ENCODE results near the gene GNAI1.

Gene GNAI1

DNA sequence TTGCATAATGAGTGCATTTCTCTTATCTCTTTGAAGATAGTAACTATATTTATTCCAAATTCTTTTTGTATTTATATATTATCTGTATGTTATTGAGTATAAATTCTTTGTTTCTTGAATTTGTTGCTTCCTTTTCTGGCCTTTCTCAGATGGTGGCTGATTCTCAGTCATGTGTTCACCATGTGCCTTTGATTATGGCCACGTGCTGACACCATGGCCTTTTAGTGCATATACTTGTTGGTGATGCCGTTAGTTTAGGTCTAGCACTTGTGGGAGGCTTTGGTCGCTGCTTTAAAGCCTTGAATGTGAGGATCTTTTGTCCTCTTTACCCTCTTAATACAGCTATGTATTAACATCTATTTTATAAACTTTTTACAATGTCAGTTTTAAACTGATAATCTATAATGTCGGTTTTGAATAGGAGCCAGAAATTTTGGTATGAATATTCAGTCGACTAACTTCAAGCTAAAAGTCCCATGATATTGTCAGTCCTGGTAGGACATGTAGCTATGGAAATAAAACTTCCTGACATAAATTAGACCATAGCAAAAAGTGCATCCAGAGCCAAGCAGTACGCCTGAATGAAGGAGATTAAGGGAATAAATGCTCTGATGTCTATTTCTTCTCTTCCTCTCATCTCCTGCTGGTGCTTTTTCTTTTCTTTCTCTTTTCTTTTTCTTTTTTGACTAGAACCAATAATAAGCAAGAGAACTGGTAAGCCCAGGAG is 130.3 kb downstream of the GNAI1 start:
- no peaks in the 10 kb centered on the region for H3K79me2 ChIP-seq (ENCODE audit: insufficient read depth, low read depth)
- H3K4me1 ChIP-seq (ENCODE audit: low read depth, poor library complexity, severe bottlenecking) = no peaks in the 10 kb centered on the region
- H3K4me2 ChIP-seq = no peak overlapping the region
- no peaks in the 10 kb centered on the region for H3K36me3 ChIP-seq (ENCODE audit: insufficient read depth)
- H2AFZ ChIP-seq (ENCODE audit: low read depth) = no peak overlapping the region
- H3K9ac ChIP-seq = no peak overlapping the region
- H3K4me3 ChIP-seq (IDR thresholded peaks at IDR 0.05; ENCODE audit: insufficient read depth, low read depth, low read length) = no peak overlapping the region
- TF ChIP-seq, protein P1, sequence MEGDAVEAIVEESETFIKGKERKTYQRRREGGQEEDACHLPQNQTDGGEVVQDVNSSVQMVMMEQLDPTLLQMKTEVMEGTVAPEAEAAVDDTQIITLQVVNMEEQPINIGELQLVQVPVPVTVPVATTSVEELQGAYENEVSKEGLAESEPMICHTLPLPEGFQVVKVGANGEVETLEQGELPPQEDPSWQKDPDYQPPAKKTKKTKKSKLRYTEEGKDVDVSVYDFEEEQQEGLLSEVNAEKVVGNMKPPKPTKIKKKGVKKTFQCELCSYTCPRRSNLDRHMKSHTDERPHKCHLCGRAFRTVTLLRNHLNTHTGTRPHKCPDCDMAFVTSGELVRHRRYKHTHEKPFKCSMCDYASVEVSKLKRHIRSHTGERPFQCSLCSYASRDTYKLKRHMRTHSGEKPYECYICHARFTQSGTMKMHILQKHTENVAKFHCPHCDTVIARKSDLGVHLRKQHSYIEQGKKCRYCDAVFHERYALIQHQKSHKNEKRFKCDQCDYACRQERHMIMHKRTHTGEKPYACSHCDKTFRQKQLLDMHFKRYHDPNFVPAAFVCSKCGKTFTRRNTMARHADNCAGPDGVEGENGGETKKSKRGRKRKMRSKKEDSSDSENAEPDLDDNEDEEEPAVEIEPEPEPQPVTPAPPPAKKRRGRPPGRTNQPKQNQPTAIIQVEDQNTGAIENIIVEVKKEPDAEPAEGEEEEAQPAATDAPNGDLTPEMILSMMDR (conservative IDR thresholded peaks at IDR 0.05; ENCODE audit: low read depth, low read length) = no peak
- no peaks in the 10 kb centered on the region for H4K20me1 ChIP-seq (ENCODE audit: insufficient read depth)
- no peak overlapping the region for H3K27ac ChIP-seq
- H3K27me3 ChIP-seq (ENCODE audit: insufficient read depth, low read depth) = no peaks in the 10 kb centered on the region

- Histone ChIP-seq H3K9ac (no peak overlapping the region), H4K20me1 (ENCODE audit: insufficient read depth) (no peaks in the 10 kb centered on the region), H3K4me3 (IDR thresholded peaks at IDR 0.05; ENCODE audit: insufficient read depth, low read depth, low read length) (no peak overlapping the region), H3K27ac (no peak overlapping the region), H2AFZ (ENCODE audit: low read depth) (no peak overlapping the region), H3K36me3 (ENCODE audit: insufficient read depth) (no peaks in the 10 kb centered on the region), H3K79me2 (ENCODE audit: insufficient read depth, low read depth) (no peaks in the 10 kb centered on the region), H3K4me2 (no peak overlapping the region), H3K4me1 (ENCODE audit: low read depth, poor library complexity, severe bottlenecking) (no peaks in the 10 kb centered on the region), H3K27me3 (ENCODE audit: insufficient read depth, low read depth) (no peaks in the 10 kb centered on the region)
- TF ChIP-seq, protein P1 (conservative IDR thresholded peaks at IDR 0.05; ENCODE audit: low read depth, low read length) = no peak
Measured at GRCh38 chr7:80272560-80273239, 138.1 kb downstream of the GNAI1 start.

DNA sequence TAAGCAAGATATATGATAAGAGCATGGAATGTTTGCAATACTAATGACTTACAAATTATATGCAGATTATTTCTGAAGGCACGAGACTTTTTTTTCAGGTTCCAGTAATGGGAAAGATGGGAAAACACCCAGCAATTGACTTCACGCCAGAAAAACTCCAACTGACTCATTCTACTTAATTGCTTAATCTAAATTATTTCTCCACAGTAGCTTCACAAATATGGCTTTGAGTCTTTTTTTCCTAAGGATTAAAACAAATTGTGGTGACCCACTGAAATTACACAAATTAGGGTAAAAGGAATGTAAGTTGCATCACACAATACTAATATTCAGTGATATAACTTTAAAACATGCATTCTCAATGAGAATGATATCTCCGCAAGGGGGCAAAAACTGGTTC is 138.7 kb downstream of the GNAI1 start:
- Histone ChIP-seq H4K20me1 (ENCODE audit: insufficient read depth) (no peaks in the 10 kb centered on the region), H2AFZ (ENCODE audit: low read depth) (no peak overlapping the region), H3K4me3 (IDR thresholded peaks at IDR 0.05; ENCODE audit: insufficient read depth, low read depth, low read length) (no peak overlapping the region), H3K4me1 (ENCODE audit: low read depth, poor library complexity, severe bottlenecking) (no peaks in the 10 kb centered on the region), H3K9ac (no peak overlapping the region), H3K4me2 (no peak overlapping the region), H3K79me2 (ENCODE audit: insufficient read depth, low read depth) (no peaks in the 10 kb centered on the region), H3K36me3 (ENCODE audit: insufficient read depth) (no peaks in the 10 kb centered on the region), H3K27me3 (ENCODE audit: insufficient read depth, low read depth) (no peaks in the 10 kb centered on the region), H3K27ac (no peak overlapping the region)
- TF ChIP-seq, protein P1 (conservative IDR thresholded peaks at IDR 0.05; ENCODE audit: low read depth, low read length) = no peak

- H2AFZ ChIP-seq (ENCODE audit: low read depth) = no peak overlapping the region
- H3K79me2 ChIP-seq (ENCODE audit: insufficient read depth, low read depth) = no peaks in the 10 kb centered on the region
- H3K36me3 ChIP-seq (ENCODE audit: insufficient read depth) = no peaks in the 10 kb centered on the region
- no peaks in the 10 kb centered on the region for H4K20me1 ChIP-seq (ENCODE audit: insufficient read depth)
- no peaks in the 10 kb centered on the region for H3K27me3 ChIP-seq (ENCODE audit: insufficient read depth, low read depth)
- no peak overlapping the region for H3K9ac ChIP-seq
- no peaks in the 10 kb centered on the region for H3K4me1 ChIP-seq (ENCODE audit: low read depth, poor library complexity, severe bottlenecking)
- H3K4me3 ChIP-seq (IDR thresholded peaks at IDR 0.05; ENCODE audit: insufficient read depth, low read depth, low read length) = no peak overlapping the region
- H3K4me2 ChIP-seq = no peak overlapping the region
- H3K27ac ChIP-seq = no peak overlapping the region
- TF ChIP-seq, protein P1 (conservative IDR thresholded peaks at IDR 0.05; ENCODE audit: low read depth, low read length) = no peak
Measured at GRCh38 chr7:80275192-80275605, 140.6 kb downstream of the GNAI1 start.
